Measurements from ENCODE around the gene KIAA0825. TPM values are rescaled to one million over a fixed set of nuclear protein-coding genes. Genes with fewer than 3 reads are reported as not detected.
"Not testable (repeated sequence)": the region's sequence is repeated elsewhere in the genome, so short reads cannot be mapped to it uniquely, and the experiment has no call there.

Gene KIAA0825
- polyA plus RNA-seq, 1 of the 3 experiments (the other 2 are of a cell fraction): 0.61 TPM

DNA sequence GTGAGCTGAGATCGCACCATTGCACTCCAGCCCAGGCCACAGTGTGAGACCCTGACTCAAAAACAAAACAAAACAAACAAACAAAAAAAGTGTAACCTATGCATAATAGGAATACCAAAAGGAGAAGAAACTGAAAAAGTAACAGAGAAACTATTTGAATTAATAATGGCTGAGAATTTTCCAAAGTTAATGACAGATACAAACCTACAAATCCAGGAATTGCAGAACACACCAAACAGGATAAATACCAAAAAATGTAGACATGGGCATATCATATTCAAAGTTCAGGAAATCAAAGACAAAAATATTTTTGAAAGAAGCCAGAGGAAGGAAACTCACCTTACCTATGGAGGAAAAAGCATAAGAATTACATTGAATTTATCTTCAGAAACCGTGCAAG lies 493.3 kb downstream of the KIAA0825 start:
- CTCF ChIA-PET: interaction anchor here (0.8 kb wide), 1 partner anchor 13 kb away, joined by 3 read pairs; a partner anchor contains a TSS
- WGBS (ENCODE audit: low lambda C conversion rate): 43% methylated on average over 2 of the region's 2 CpGs
- TF ChIP-seq FOXM1 (IDR thresholded peaks at IDR 0.05; ENCODE audit: low read depth): no peak
- no peak for TF ChIP-seq CHD2 (IDR thresholded peaks at IDR 0.05; ENCODE audit: low read length, partially characterized antibody)
- TF ChIP-seq MEF2A (IDR thresholded peaks at IDR 0.05; ENCODE audit: borderline replicate concordance, low read depth): no peak
- no peak for TF ChIP-seq JUND (IDR thresholded peaks at IDR 0.05)
- no peak for TF ChIP-seq RAD21 (IDR thresholded peaks at IDR 0.05; ENCODE audit: low read length)
- TF ChIP-seq, protein P1, sequence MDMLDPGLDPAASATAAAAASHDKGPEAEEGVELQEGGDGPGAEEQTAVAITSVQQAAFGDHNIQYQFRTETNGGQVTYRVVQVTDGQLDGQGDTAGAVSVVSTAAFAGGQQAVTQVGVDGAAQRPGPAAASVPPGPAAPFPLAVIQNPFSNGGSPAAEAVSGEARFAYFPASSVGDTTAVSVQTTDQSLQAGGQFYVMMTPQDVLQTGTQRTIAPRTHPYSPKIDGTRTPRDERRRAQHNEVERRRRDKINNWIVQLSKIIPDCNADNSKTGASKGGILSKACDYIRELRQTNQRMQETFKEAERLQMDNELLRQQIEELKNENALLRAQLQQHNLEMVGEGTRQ (IDR thresholded peaks at IDR 0.05; ENCODE audit: borderline replicate concordance, low read depth, low read length): no peak
- TF ChIP-seq MXI1 (IDR thresholded peaks at IDR 0.05; ENCODE audit: low read depth, low read length): no peak
- TF ChIP-seq, protein P2, sequence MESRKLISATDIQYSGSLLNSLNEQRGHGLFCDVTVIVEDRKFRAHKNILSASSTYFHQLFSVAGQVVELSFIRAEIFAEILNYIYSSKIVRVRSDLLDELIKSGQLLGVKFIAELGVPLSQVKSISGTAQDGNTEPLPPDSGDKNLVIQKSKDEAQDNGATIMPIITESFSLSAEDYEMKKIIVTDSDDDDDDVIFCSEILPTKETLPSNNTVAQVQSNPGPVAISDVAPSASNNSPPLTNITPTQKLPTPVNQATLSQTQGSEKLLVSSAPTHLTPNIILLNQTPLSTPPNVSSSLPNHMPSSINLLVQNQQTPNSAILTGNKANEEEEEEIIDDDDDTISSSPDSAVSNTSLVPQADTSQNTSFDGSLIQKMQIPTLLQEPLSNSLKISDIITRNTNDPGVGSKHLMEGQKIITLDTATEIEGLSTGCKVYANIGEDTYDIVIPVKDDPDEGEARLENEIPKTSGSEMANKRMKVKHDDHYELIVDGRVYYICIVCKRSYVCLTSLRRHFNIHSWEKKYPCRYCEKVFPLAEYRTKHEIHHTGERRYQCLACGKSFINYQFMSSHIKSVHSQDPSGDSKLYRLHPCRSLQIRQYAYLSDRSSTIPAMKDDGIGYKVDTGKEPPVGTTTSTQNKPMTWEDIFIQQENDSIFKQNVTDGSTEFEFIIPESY (IDR thresholded peaks at IDR 0.05; ENCODE audit: borderline replicate concordance, low read depth): no peak
- TF ChIP-seq EP300 (IDR thresholded peaks at IDR 0.05; ENCODE audit: borderline replicate concordance in 1 of 2, low read depth in 1 of 2, low read length in 1 of 2): no peak
- TF ChIP-seq, protein P3, sequence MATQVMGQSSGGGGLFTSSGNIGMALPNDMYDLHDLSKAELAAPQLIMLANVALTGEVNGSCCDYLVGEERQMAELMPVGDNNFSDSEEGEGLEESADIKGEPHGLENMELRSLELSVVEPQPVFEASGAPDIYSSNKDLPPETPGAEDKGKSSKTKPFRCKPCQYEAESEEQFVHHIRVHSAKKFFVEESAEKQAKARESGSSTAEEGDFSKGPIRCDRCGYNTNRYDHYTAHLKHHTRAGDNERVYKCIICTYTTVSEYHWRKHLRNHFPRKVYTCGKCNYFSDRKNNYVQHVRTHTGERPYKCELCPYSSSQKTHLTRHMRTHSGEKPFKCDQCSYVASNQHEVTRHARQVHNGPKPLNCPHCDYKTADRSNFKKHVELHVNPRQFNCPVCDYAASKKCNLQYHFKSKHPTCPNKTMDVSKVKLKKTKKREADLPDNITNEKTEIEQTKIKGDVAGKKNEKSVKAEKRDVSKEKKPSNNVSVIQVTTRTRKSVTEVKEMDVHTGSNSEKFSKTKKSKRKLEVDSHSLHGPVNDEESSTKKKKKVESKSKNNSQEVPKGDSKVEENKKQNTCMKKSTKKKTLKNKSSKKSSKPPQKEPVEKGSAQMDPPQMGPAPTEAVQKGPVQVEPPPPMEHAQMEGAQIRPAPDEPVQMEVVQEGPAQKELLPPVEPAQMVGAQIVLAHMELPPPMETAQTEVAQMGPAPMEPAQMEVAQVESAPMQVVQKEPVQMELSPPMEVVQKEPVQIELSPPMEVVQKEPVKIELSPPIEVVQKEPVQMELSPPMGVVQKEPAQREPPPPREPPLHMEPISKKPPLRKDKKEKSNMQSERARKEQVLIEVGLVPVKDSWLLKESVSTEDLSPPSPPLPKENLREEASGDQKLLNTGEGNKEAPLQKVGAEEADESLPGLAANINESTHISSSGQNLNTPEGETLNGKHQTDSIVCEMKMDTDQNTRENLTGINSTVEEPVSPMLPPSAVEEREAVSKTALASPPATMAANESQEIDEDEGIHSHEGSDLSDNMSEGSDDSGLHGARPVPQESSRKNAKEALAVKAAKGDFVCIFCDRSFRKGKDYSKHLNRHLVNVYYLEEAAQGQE (IDR thresholded peaks at IDR 0.05; ENCODE audit: low read depth, low read length): no peak
- TF ChIP-seq TEAD4 (IDR thresholded peaks at IDR 0.05; ENCODE audit: borderline replicate concordance, insufficient read depth): no peak

DNA sequence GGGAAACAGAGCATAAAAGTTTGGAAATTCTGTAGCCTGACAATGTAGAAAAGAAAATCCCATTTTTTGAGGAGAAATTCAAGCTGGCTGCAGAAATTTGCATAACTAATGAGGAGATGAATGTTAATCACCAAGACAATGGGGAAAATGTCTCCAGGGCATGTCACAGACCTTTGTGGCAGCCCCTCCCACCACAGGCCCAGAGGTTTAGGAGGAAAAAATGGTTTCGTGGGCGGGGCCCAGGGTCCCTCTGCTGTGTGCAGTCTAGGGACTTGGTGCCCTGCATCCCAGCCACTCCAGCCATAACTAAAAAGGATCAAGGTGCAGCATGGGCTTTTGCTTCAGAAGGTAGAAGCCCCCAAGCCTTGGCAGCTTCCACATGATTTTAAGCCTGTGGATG lies 502.1 kb downstream of the KIAA0825 start:
- H4K20me1 ChIP-seq (ENCODE audit: insufficient read depth); H3K9me2 ChIP-seq; H3K9me3 ChIP-seq; H3K4me1 ChIP-seq (ENCODE audit: control insufficient read depth in 1 of 2, insufficient read depth in 2 of 2, low read depth in 1 of 2, low read length in 1 of 2); H3K9ac ChIP-seq; H3K4me2 ChIP-seq; H3K79me2 ChIP-seq (ENCODE audit: insufficient read depth); H2AFZ ChIP-seq (ENCODE audit: low read depth); H3K4me3 ChIP-seq (ENCODE audit: low read depth in 2 of 2, low read length in 1 of 2); H3K27ac ChIP-seq (ENCODE audit: low read depth in 2 of 2, low read length in 1 of 2); H3K36me3 ChIP-seq (replicated peaks in 1 of 2; ENCODE audit: control insufficient read depth in 1 of 2, insufficient read depth in 2 of 2, low read length in 1 of 2); DNase-seq; H3K27me3 ChIP-seq (ENCODE audit: insufficient read depth); H3F3A ChIP-seq (replicated peaks; ENCODE audit: insufficient read depth); POLR2A ChIA-PET; CTCF ChIA-PET: not testable (repeated sequence)
- WGBS (ENCODE audit: low lambda C conversion rate): 49% methylated on average over 2 of the region's 2 CpGs

More for the DNA sequence above, 493.3 kb downstream of the KIAA0825 start:
- H3K4me1 ChIP-seq (ENCODE audit: control insufficient read depth in 1 of 2, insufficient read depth in 2 of 2, low read depth in 1 of 2, low read length in 1 of 2): no peaks in the 10 kb centered on the region
- DNase-seq: no peak
- H3F3A ChIP-seq (replicated peaks; ENCODE audit: insufficient read depth): no peaks in the 10 kb centered on the region
- no peak overlapping the region for H3K9ac ChIP-seq
- H3K9me2 ChIP-seq: no peaks in the 10 kb centered on the region
- no peaks in the 10 kb centered on the region for H3K79me2 ChIP-seq (ENCODE audit: insufficient read depth)
- no peak overlapping the region for H3K27ac ChIP-seq (ENCODE audit: low read depth in 2 of 2, low read length in 1 of 2)
- no peaks in the 10 kb centered on the region for H3K36me3 ChIP-seq (replicated peaks in 1 of 2; ENCODE audit: control insufficient read depth in 1 of 2, insufficient read depth in 2 of 2, low read length in 1 of 2)
- H3K4me2 ChIP-seq: no peak overlapping the region
- no peaks in the 10 kb centered on the region for H3K27me3 ChIP-seq (ENCODE audit: insufficient read depth)
- H4K20me1 ChIP-seq (ENCODE audit: insufficient read depth): no peaks in the 10 kb centered on the region
- H3K9me3 ChIP-seq: no peaks in the 10 kb centered on the region
- POLR2A ChIA-PET: no interaction called here
- H2AFZ ChIP-seq (ENCODE audit: low read depth): no peak overlapping the region
- no peak overlapping the region for H3K4me3 ChIP-seq (ENCODE audit: low read depth in 2 of 2, low read length in 1 of 2)
